BE2C (cell line): ENCODE data around the gene IPO13.

Experiments
- DNase-seq: peaks from one replicate; pipeline ENCODE4 v3.0.0-alpha.2; 2020
- H3K27me3 ChIP-seq: fragments of 250-450 bp; sonication (Bioruptor Pico); 2 replicates; pipeline ENCODE4 v1.5.1; 2020; ENCODE audit warnings: mild to moderate bottlenecking
- H3K36me3 ChIP-seq: fragments of 250-450 bp; sonication (Bioruptor Pico); 2 replicates; pipeline ENCODE4 v1.5.1; 2020; ENCODE audit warnings: mild to moderate bottlenecking
- H3K4me1 ChIP-seq: fragments of 250-450 bp; sonication (Bioruptor Pico); 2 replicates; pipeline ENCODE4 v1.5.1; 2020
- H3K4me3 ChIP-seq: 2 replicates; pipeline ENCODE4 v1.5.1; 2011; ENCODE audit warnings: low read depth, low read length
- H3K9me3 ChIP-seq: fragments of 250-450 bp; sonication (Bioruptor Pico); 2 replicates; pipeline ENCODE4 v1.5.1; 2020
- CTCF ChIP-seq: IDR thresholded peaks from 2 replicates; pipeline ENCODE4 v1.5.1; 2012; ENCODE audit warnings: mild to moderate bottlenecking, low read depth, low read length

Gene IPO13

GRCh38 chr1:43947874-43948437, 1.2 kb downstream of the IPO13 start:
- no peaks in the 10 kb centered on the region for H3K9me3 ChIP-seq
- peak overlapping the region; percentile 80 for H3K4me3 ChIP-seq
- no peak for TF ChIP-seq CTCF
- DNase-seq = peak; percentile 30
- H3K27me3 ChIP-seq = no peaks in the 10 kb centered on the region
- no peaks in the 10 kb centered on the region for H3K4me1 ChIP-seq
- no peaks in the 10 kb centered on the region; the same call in 1 of the 2 replicates for H3K36me3 ChIP-seq

GRCh38 chr1:43949678-43950077, 2.9 kb downstream of the IPO13 start:
- TF ChIP-seq CTCF = no peak
- H3K36me3 ChIP-seq = no peaks in the 10 kb centered on the region; the same call in 1 of the 2 replicates
- H3K4me1 ChIP-seq = no peaks in the 10 kb centered on the region
- no peak for DNase-seq
- H3K9me3 ChIP-seq = no peaks in the 10 kb centered on the region
- no peak overlapping the region for H3K4me3 ChIP-seq
- H3K27me3 ChIP-seq = no peaks in the 10 kb centered on the region

- no peaks in the 10 kb centered on the region; the same call in 1 of the 2 replicates for H3K36me3 ChIP-seq
- no peak for TF ChIP-seq CTCF
- H3K4me3 ChIP-seq = no peak overlapping the region
- DNase-seq = no peak
- no peaks in the 10 kb centered on the region for H3K9me3 ChIP-seq
- no peaks in the 10 kb centered on the region for H3K4me1 ChIP-seq
- no peaks in the 10 kb centered on the region for H3K27me3 ChIP-seq
These were observed 4.6 kb downstream of the IPO13 start for GRCh38 chr1:43951021-43951985.

GRCh38 chr1:43952731-43953346, 6.1 kb downstream of the IPO13 start:
- TF ChIP-seq CTCF = no peak
- Histone ChIP-seq H3K36me3 (peaks cover 3% of the 10 kb centered on the region; the same call in 1 of the 2 replicates), H3K4me3 (no peak overlapping the region), H3K4me1 (no peaks in the 10 kb centered on the region), H3K27me3 (no peaks in the 10 kb centered on the region), H3K9me3 (no peaks in the 10 kb centered on the region)
- DNase-seq = no peak

- Histone ChIP-seq H3K4me3 (no peak overlapping the region), H3K27me3 (no peaks in the 10 kb centered on the region), H3K9me3 (no peaks in the 10 kb centered on the region), H3K4me1 (no peaks in the 10 kb centered on the region), H3K36me3 (peaks cover 3% of the 10 kb centered on the region; the same call in 1 of the 2 replicates)
- no peak for DNase-seq
- no peak for TF ChIP-seq CTCF
These were observed 6.6 kb downstream of the IPO13 start for GRCh38 chr1:43953361-43953760.
